GM21515 (cell line): ENCODE measurements around the gene LCOR.

Source experiments
- ATAC-seq: cut with Tn5 transposase; IDR thresholded peaks from one replicate; pipeline ENCODE4 v1.9.1; 2021; ENCODE audit not compliant: unreplicated experiment

LCOR gene

GRCh38 chr10:96982149-96982930 is 150.2 kb downstream of the LCOR start:
- no peak for ATAC-seq

- ATAC-seq, result no peak
Measured at GRCh38 chr10:96984541-96985131, 152.5 kb downstream of the LCOR start.

- no peak for ATAC-seq
Measured at GRCh38 chr10:96986200-96986856, 154.2 kb downstream of the LCOR start.

- no peak for ATAC-seq
Measured at GRCh38 chr10:96987141-96987841, 155.2 kb downstream of the LCOR start.

GRCh38 chr10:96987842-96988175 is 155.7 kb downstream of the LCOR start:
- ATAC-seq, result no peak

- ATAC-seq, result no peak
Measured at GRCh38 chr10:96988426-96988825, 156.3 kb downstream of the LCOR start.

- no peak for ATAC-seq
Measured at GRCh38 chr10:96991313-96991841, 159.3 kb downstream of the LCOR start.

- peak; percentile 59 for ATAC-seq
Measured at GRCh38 chr10:96992721-96993120, 160.6 kb downstream of the LCOR start.

GRCh38 chr10:96995851-96996250 is 163.8 kb downstream of the LCOR start:
- ATAC-seq, result no peak

- ATAC-seq, result no peak
Measured at GRCh38 chr10:96996275-96996965, 164.3 kb downstream of the LCOR start.

GRCh38 chr10:96998329-96998888 is 166.3 kb downstream of the LCOR start:
- no peak for ATAC-seq

GRCh38 chr10:96999337-96999736 is 167.2 kb downstream of the LCOR start:
- no peak for ATAC-seq

- ATAC-seq, result no peak
Measured at GRCh38 chr10:96999987-97000386, 167.9 kb downstream of the LCOR start.

GRCh38 chr10:97000487-97001182 is 168.5 kb downstream of the LCOR start:
- ATAC-seq, result no peak

- ATAC-seq, result no peak
Measured at GRCh38 chr10:97001183-97001991, 169.3 kb downstream of the LCOR start.

GRCh38 chr10:97002670-97003069 is 170.6 kb downstream of the LCOR start:
- no peak for ATAC-seq

- ATAC-seq, result no peak
Measured at GRCh38 chr10:97003151-97003803, 171.2 kb downstream of the LCOR start.

GRCh38 chr10:97003804-97004201 is 171.7 kb downstream of the LCOR start:
- no peak for ATAC-seq

- ATAC-seq, result no peak
Measured at GRCh38 chr10:97004591-97004990, 172.5 kb downstream of the LCOR start.
